ENCODE data around the gene TNFRSF21. TPM values are rescaled to one million over a fixed set of nuclear protein-coding genes. Genes with fewer than 3 reads are reported as not detected.

The TNFRSF21 gene
- total RNA-seq, 2 experiments from 2014 or later, result 28.1 to 36.5 TPM

- no peak for TF ChIP-seq CTCF (conservative IDR thresholded peaks at IDR 0.05; ENCODE audit: low read length)
- TF ChIP-seq EZH2phosphoT487 (IDR thresholded peaks at IDR 0.05; ENCODE audit: borderline replicate concordance, low read depth, low read length), result no peak
- H3K9me2 ChIP-seq (ENCODE audit: insufficient read depth, low read length), result no peaks in the 10 kb centered on the region
- H2AFZ ChIP-seq (ENCODE audit: low read length), result peak overlapping the region; percentile 20; the same call in 1 of the 2 replicates
- peaks cover 3% of the 10 kb centered on the region; the same call in 1 of the 2 replicates for H3K36me3 ChIP-seq (ENCODE audit: insufficient read depth, low read length)
- ChIA-PET POLR2A (interaction anchor here (0.7 to 1.7 kb wide), 10 partner anchors 9 to 1021 kb away, joined by 3 to 8 read pairs (median 3); partner anchors contain the start of gene CD2AP), CTCF (ENCODE audit: unreplicated experiment) (interaction anchor here (1.6 kb wide), 1 partner anchor 10 kb away, joined by 6 read pairs; no protein-coding TSS in a partner anchor)
- H3K27ac ChIP-seq (ENCODE audit: low read depth, low read length, poor library complexity, severe bottlenecking), result no peak overlapping the region
- H3K79me2 ChIP-seq (ENCODE audit: insufficient read depth, low read depth, low read length), result no peaks in the 10 kb centered on the region
- no peaks in the 10 kb centered on the region for H4K20me1 ChIP-seq (ENCODE audit: insufficient read depth, low read length)
- intact Hi-C loops (cut with micrococcal nuclease; ENCODE audit: unreplicated experiment), result loop anchor here (10.0 kb wide), 1 partner anchor 715 kb away; no protein-coding TSS in a partner anchor
- no peak overlapping the region for H3K4me2 ChIP-seq (ENCODE audit: low read length)
- H3K9me3 ChIP-seq (ENCODE audit: low read length), result peaks cover 4% of the 10 kb centered on the region; the same call in 1 of the 2 replicates
- BruUV-seq (replicated peaks), result no TSS peak
- H3K4me3 ChIP-seq (ENCODE audit: low read depth, low read length, poor library complexity, severe bottlenecking), result no peak overlapping the region
- H3K4me1 ChIP-seq (ENCODE audit: insufficient read depth, low read length, poor library complexity, severe bottlenecking), result no peaks in the 10 kb centered on the region
- no peak for DNase-seq (ENCODE audit: low spot score)
Observed at GRCh38 chr6:47349931-47350330, 40.2 kb upstream of the TNFRSF21 start.

- no peak overlapping the region for H3K4me3 ChIP-seq (ENCODE audit: low read depth, low read length, poor library complexity, severe bottlenecking)
- ChIA-PET POLR2A (interaction anchor here (0.6 to 2.3 kb wide), 10 partner anchors 8 to 699 kb away, joined by 3 to 12 read pairs (median 3); no protein-coding TSS in a partner anchor), CTCF (ENCODE audit: unreplicated experiment) (interaction anchor here (1.1 kb wide), 1 partner anchor 9 kb away, joined by 5 read pairs; no protein-coding TSS in a partner anchor)
- DNase-seq (ENCODE audit: low spot score), result no peak
- no TSS peak for BruUV-seq (replicated peaks)
- H4K20me1 ChIP-seq (ENCODE audit: insufficient read depth, low read length), result no peaks in the 10 kb centered on the region
- H3K79me2 ChIP-seq (ENCODE audit: insufficient read depth, low read depth, low read length), result no peaks in the 10 kb centered on the region
- H2AFZ ChIP-seq (ENCODE audit: low read length), result no peak overlapping the region
- no peaks in the 10 kb centered on the region for H3K4me1 ChIP-seq (ENCODE audit: insufficient read depth, low read length, poor library complexity, severe bottlenecking)
- intact Hi-C loops (cut with micrococcal nuclease; ENCODE audit: unreplicated experiment), result no loop called here
- no peaks in the 10 kb centered on the region for H3K9me2 ChIP-seq (ENCODE audit: insufficient read depth, low read length)
- no peak overlapping the region for H3K4me2 ChIP-seq (ENCODE audit: low read length)
- H3K36me3 ChIP-seq (ENCODE audit: insufficient read depth, low read length), result peaks cover 3% of the 10 kb centered on the region; the same call in 1 of the 2 replicates
- H3K27ac ChIP-seq (ENCODE audit: low read depth, low read length, poor library complexity, severe bottlenecking), result no peak overlapping the region
- H3K9me3 ChIP-seq (ENCODE audit: low read length), result peaks cover 4% of the 10 kb centered on the region; the same call in 1 of the 2 replicates
- TF ChIP-seq EZH2phosphoT487 (IDR thresholded peaks at IDR 0.05; ENCODE audit: borderline replicate concordance, low read depth, low read length) (no peak), CTCF (conservative IDR thresholded peaks at IDR 0.05; ENCODE audit: low read length) (no peak)
Observed at GRCh38 chr6:47348316-47348863, 38.7 kb upstream of the TNFRSF21 start.

GRCh38 chr6:47345761-47346160, 36.1 kb upstream of the TNFRSF21 start:
- CTCF ChIA-PET (ENCODE audit: unreplicated experiment), result interaction anchor here (0.5 kb wide), 1 partner anchor 68 kb away, joined by 3 read pairs; no protein-coding TSS in a partner anchor
- TF ChIP-seq EZH2phosphoT487 (IDR thresholded peaks at IDR 0.05; ENCODE audit: borderline replicate concordance, low read depth, low read length) (no peak), CTCF (conservative IDR thresholded peaks at IDR 0.05; ENCODE audit: low read length) (no peak)
- POLR2A ChIA-PET, result interaction anchor here (0.6 to 2.6 kb wide), 8 partner anchors 9 to 236 kb away, joined by 3 to 18 read pairs (median 3); partner anchors contain the start of gene CD2AP
- Histone ChIP-seq H3K4me1 (ENCODE audit: insufficient read depth, low read length, poor library complexity, severe bottlenecking) (no peaks in the 10 kb centered on the region), H4K20me1 (ENCODE audit: insufficient read depth, low read length) (no peaks in the 10 kb centered on the region), H2AFZ (ENCODE audit: low read length) (0 out of 2 replicates have a peak overlapping the region, but pooled peaks have one; percentile 1), H3K9me3 (ENCODE audit: low read length) (0 out of 2 replicates have a peak, but pooled peaks cover 4% of the 10 kb centered on the region), H3K79me2 (ENCODE audit: insufficient read depth, low read depth, low read length) (no peaks in the 10 kb centered on the region), H3K36me3 (ENCODE audit: insufficient read depth, low read length) (no peaks in the 10 kb centered on the region), H3K4me2 (ENCODE audit: low read length) (no peak overlapping the region), H3K27ac (ENCODE audit: low read depth, low read length, poor library complexity, severe bottlenecking) (no peak overlapping the region), H3K4me3 (ENCODE audit: low read depth, low read length, poor library complexity, severe bottlenecking) (no peak overlapping the region), H3K9me2 (ENCODE audit: insufficient read depth, low read length) (no peaks in the 10 kb centered on the region)
- no peak for DNase-seq (ENCODE audit: low spot score)
- intact Hi-C loops (cut with micrococcal nuclease; ENCODE audit: unreplicated experiment), result no loop called here
- BruUV-seq (replicated peaks), result no TSS peak
